Measurements from ENCODE around the gene TAF6.

The TAF6 gene

GRCh38 chr7:100119072-100119969 is at the start of gene TAF6, which contains the start of gene CNPY4:
TSS of gene TAF6 (minus strand) at chr7:100119358. CDS start at chr7:100114209, 5,149 bp downstream.
TSS of gene CNPY4 (plus strand) at chr7:100119634. CDS start at chr7:100119745, 111 bp downstream.
- Mint-ChIP-seq H3K27me3 (no peaks in the 10 kb centered on the region), H3K36me3 (peaks cover 22% of the 10 kb centered on the region), H3K4me3 (peak within 1 kb of the TSS; percentile 90), H3K27ac (peak within 1 kb of the TSS; percentile 95), H3K4me1 (peaks cover 40% of the 10 kb centered on the region), H3K9me3 (no peaks in the 10 kb centered on the region)
- DNase-seq = peak; percentile 96
- CTCF ChIA-PET = interaction anchor here (0.6 to 1.1 kb wide), 3 partner anchors 11 to 330 kb away, joined by 3 to 4 read pairs (median 3); no protein-coding TSS in a partner anchor

DNA sequence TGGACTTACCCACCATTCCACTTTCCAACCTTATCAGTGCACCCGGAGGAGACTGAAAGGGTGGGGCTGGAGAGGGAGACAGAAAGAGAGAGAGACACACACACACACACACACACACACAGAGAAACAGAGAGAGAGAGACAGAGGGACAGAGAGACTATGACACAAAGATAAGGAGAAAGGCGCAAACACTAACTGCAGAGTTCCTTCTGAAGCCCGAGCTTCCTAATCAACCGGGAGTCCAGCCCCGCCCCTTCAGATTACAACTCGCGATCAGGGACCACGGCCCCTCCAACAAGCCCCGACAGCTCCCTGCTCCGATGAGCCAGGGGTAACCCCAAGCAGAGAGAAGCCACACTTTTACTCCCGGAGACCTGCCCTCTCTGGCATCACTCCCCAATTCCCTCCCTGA is 48.8 kb upstream of the TAF6 start:
- Mint-ChIP-seq H3K4me1 (peaks cover 80% of the 10 kb centered on the region), H3K27me3 (peaks cover 29% of the 10 kb centered on the region), H3K36me3 (peaks cover 6% of the 10 kb centered on the region), H3K4me3 (peak overlapping the region; percentile 74), H3K27ac (peak overlapping the region; percentile 93), H3K9me3 (no peaks in the 10 kb centered on the region)
- CTCF ChIA-PET = interaction anchor here (1.3 to 1.9 kb wide), 3 partner anchors 9 to 35 kb away, joined by 3 to 8 read pairs (median 5); partner anchors contain the start of genes GPC2, LAMTOR4 and STAG3
- DNase-seq = no peak

DNA sequence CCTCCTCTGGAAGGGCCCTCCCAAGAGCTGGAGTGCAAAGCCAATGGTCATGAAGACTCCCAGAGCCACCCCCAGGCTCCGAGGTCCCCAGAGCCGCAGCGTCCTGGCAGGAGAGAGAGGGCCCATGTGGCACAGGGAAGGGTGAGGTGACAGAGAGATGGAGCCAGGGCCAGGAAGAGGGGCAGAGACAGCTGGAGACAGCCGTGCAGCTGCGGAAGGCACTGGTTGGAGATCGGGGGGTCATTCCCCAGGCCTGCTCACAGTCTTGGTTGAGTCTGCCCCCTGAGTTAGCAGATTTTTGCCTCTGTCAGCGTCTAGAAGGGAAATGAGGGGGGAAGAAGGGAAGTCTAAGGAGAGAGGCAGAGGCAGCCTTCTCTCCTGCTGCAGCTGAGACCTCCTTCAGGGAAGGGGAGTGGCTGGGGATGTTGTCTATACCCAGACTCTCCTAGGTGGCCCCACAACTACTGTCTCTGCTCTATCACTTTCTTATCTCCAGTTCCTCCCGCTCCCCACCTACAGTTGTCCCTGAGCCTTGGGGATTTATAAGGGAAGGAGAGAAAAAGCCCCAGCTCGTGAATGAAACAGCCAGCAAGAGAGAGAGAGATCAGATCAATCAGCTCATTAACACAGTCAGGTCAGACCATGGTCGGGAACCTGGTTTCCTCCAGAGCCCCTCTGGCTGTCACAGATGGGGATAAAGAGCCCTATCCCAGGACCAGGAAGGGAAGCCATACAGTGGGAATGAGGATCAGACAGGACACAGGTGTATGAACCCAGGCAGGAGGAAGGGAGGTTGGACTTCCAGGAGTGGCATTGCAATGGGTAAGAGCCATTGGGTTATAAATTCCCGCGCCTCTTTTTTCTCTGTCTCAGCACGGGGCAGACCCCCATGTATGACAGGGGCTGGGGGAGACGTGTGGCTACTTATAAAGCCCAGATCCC is 48.1 kb upstream of the TAF6 start:
- peak overlapping the region; percentile 74 for H3K4me3 Mint-ChIP-seq
- peak overlapping the region; percentile 93 for H3K27ac Mint-ChIP-seq

GRCh38 chr7:100166317-100166940 is 47.3 kb upstream of the TAF6 start:
- Mint-ChIP-seq H3K27me3 (peaks cover 24% of the 10 kb centered on the region), H3K9me3 (no peaks in the 10 kb centered on the region), H3K27ac (peak overlapping the region; percentile 93), H3K36me3 (peaks cover 6% of the 10 kb centered on the region), H3K4me3 (peak overlapping the region; percentile 74), H3K4me1 (peaks cover 90% of the 10 kb centered on the region)
- peak; percentile 77 for DNase-seq
- CTCF ChIA-PET = interaction anchor here (0.7 to 1.5 kb wide), 4 partner anchors 9 to 52 kb away, joined by 3 to 5 read pairs (median 4); no protein-coding TSS in a partner anchor

More for the DNA sequence above, 48.1 kb upstream of the TAF6 start:
- H3K36me3 Mint-ChIP-seq = peaks cover 6% of the 10 kb centered on the region
- H3K9me3 Mint-ChIP-seq = no peaks in the 10 kb centered on the region
- DNase-seq = no peak
- H3K27me3 Mint-ChIP-seq = peaks cover 29% of the 10 kb centered on the region
- CTCF ChIA-PET = interaction anchor here (0.7 to 1.9 kb wide), 6 partner anchors 9 to 51 kb away, joined by 3 to 8 read pairs (median 4); partner anchors contain the start of genes GPC2, LAMTOR4 and STAG3
- peaks cover 87% of the 10 kb centered on the region for H3K4me1 Mint-ChIP-seq

DNA sequence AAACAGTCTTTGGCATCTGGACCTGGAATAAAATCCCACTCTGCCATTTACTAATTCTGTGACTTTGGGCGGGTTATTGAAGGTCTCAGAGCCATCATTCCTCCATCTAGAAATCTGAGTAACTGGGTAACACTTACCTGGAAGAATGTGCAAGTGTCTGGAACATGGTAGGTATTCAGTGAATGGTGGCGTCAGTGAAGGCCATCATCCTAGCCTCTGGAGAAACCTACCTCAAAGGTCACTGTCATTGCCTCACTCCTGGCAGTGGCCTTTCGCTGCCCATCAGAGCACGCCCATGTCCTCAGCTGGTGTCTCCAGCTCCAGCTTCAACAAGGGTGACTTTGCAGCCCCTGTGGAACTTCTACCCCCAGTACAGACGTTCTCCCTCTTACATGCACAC is 44.7 kb upstream of the TAF6 start:
- peaks cover 13% of the 10 kb centered on the region for H3K27me3 Mint-ChIP-seq
- no peak overlapping the region for H3K4me3 Mint-ChIP-seq
- no peak for DNase-seq
- H3K4me1 Mint-ChIP-seq = peaks cover 80% of the 10 kb centered on the region
- CTCF ChIA-PET = interaction anchor here (1.1 kb wide), 1 partner anchor 26 kb away, joined by 3 read pairs; no protein-coding TSS in a partner anchor
- H3K36me3 Mint-ChIP-seq = peaks cover 14% of the 10 kb centered on the region
- peak overlapping the region; percentile 94 for H3K27ac Mint-ChIP-seq
- H3K9me3 Mint-ChIP-seq = no peaks in the 10 kb centered on the region

GRCh38 chr7:100163006-100163531 is 43.9 kb upstream of the TAF6 start:
- CTCF ChIA-PET = interaction anchor here (0.7 to 1.1 kb wide), 2 partner anchors 27 to 54 kb away, joined by 3 read pairs; no protein-coding TSS in a partner anchor
- Mint-ChIP-seq H3K27me3 (peaks cover 6% of the 10 kb centered on the region), H3K27ac (peak overlapping the region; percentile 94), H3K36me3 (peaks cover 14% of the 10 kb centered on the region), H3K4me3 (peak overlapping the region; percentile 27), H3K4me1 (peaks cover 75% of the 10 kb centered on the region), H3K9me3 (no peaks in the 10 kb centered on the region)
- peak; percentile 60 for DNase-seq

DNA sequence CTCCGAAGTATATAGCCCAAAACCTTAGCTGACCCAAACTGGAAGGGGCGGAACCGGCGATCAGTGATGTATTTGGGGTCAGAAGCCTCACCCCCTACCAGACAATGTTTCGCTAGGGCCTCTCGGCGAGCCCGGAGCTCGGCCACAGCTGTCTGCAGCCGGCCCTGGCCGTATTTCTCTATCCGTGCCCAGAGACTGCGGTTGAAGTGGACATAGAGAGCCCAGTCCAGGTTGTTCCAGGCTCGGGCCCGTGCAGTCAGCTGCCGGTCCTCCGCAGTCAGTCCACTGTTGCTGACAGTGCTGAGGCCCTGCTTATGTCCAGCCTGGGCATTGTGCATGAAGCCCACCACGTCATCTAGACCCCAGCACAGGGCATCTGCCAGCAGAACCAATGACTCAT is 40.9 kb upstream of the TAF6 start:
- Mint-ChIP-seq H3K36me3 (peaks cover 29% of the 10 kb centered on the region), H3K4me1 (peaks cover 71% of the 10 kb centered on the region), H3K4me3 (no peak overlapping the region), H3K27ac (peak overlapping the region; percentile 5), H3K27me3 (no peaks in the 10 kb centered on the region), H3K9me3 (no peaks in the 10 kb centered on the region)
- CTCF ChIA-PET = no interaction called here
- DNase-seq = no peak

DNA sequence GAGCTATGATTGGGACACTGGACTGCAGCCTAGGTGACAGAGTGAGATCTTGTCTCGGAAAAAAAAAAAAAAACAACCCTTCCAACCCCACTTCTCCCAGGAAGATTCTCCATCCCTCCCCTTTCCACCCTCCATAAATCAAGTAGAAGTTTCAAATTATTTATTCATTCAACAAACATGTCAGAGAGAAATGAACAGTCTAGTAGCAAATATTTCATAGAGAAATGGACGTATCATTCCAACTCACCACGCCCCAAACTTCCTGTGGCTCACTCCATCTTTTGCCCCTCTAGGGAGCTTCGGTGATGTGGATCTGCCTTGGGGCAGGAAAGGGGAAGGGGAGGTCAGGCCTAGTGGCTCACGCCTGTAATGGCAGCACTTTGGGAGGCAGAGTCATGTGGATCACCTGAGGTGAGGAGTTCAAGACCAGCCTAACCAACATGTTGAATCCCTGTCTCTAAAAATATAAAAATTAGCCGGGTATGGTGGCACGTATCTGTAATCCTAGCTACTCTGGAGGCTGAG is 40.0 kb upstream of the TAF6 start:
- H3K9me3 Mint-ChIP-seq = no peaks in the 10 kb centered on the region
- H3K27ac Mint-ChIP-seq = peak overlapping the region; percentile 84
- CTCF ChIA-PET = no interaction called here
- H3K36me3 Mint-ChIP-seq = peaks cover 32% of the 10 kb centered on the region
- peaks cover 69% of the 10 kb centered on the region for H3K4me1 Mint-ChIP-seq
- peak overlapping the region; percentile 77 for H3K4me3 Mint-ChIP-seq
- no peak for DNase-seq
- no peaks in the 10 kb centered on the region for H3K27me3 Mint-ChIP-seq

GRCh38 chr7:100158229-100159098 is 39.3 kb upstream of the TAF6 start, which contains the start of gene TRAPPC14:
TSS of gene TRAPPC14 (minus strand) at chr7:100158723. CDS start at chr7:100158499, 224 bp downstream.
- Mint-ChIP-seq H3K27me3 (no peaks in the 10 kb centered on the region), H3K27ac (peak within 1 kb of the TSS; percentile 84), H3K4me3 (peak within 1 kb of the TSS; percentile 89), H3K9me3 (no peaks in the 10 kb centered on the region), H3K36me3 (peaks cover 36% of the 10 kb centered on the region), H3K4me1 (peaks cover 68% of the 10 kb centered on the region)
- peak; percentile 97 for DNase-seq
- CTCF ChIA-PET = interaction anchor here (0.7 to 2.5 kb wide), 2 partner anchors 8 to 26 kb away, joined by 3 to 7 read pairs; no protein-coding TSS in a partner anchor

GRCh38 chr7:100157334-100158228 is 38.4 kb upstream of the TAF6 start:
- peaks cover 68% of the 10 kb centered on the region for H3K4me1 Mint-ChIP-seq
- DNase-seq = no peak
- H3K9me3 Mint-ChIP-seq = no peaks in the 10 kb centered on the region
- H3K36me3 Mint-ChIP-seq = peaks cover 43% of the 10 kb centered on the region
- H3K27me3 Mint-ChIP-seq = no peaks in the 10 kb centered on the region
- H3K4me3 Mint-ChIP-seq = peak overlapping the region; percentile 89
- CTCF ChIA-PET = interaction anchor here (0.7 to 2.5 kb wide), 2 partner anchors 9 to 25 kb away, joined by 3 to 7 read pairs; no protein-coding TSS in a partner anchor
- H3K27ac Mint-ChIP-seq = peak overlapping the region; percentile 82

DNA sequence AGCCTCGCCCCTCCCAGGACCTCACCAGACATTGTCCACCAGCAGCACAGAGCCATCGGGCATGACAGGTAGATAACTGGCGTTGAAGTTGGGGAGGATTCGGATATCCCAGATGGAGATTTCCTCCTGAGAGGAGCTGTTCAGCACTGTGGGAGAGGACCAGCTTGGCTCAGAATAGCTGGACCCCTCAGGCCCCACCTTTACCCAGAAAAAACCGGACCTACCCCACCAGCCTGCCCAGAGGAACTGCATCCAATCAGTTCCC is 37.8 kb upstream of the TAF6 start:
- Mint-ChIP-seq H3K27me3 (no peaks in the 10 kb centered on the region), H3K9me3 (no peaks in the 10 kb centered on the region), H3K4me3 (peak overlapping the region; percentile 89), H3K36me3 (peaks cover 48% of the 10 kb centered on the region), H3K27ac (peak overlapping the region; percentile 82), H3K4me1 (peaks cover 68% of the 10 kb centered on the region)
- DNase-seq = no peak
- CTCF ChIA-PET = interaction anchor here (2.5 kb wide), 1 partner anchor 24 kb away, joined by 7 read pairs; no protein-coding TSS in a partner anchor
